ENCODE measurements around the gene SMCO2.

GRCh38 chr12:27486961-27487360, 40.4 kb downstream of the SMCO2 start:
- TF ChIP-seq CTCF (IDR thresholded peaks at IDR 0.05) (no peak), REST (IDR thresholded peaks at IDR 0.05; ENCODE audit: insufficient read depth in 1 of 2, low read depth in 2 of 2, low read length in 1 of 2) (no peak), SIN3A (IDR thresholded peaks at IDR 0.05; ENCODE audit: borderline replicate concordance, insufficient read depth, low read depth, low read length) (no peak), POLR2AphosphoS5 (IDR thresholded peaks at IDR 0.05; ENCODE audit: low read depth, low read length) (no peak), TCF7L2 (IDR thresholded peaks at IDR 0.05; ENCODE audit: low read depth, low read length) (no peak)

All from Panc1 (cell line).